ENCODE results near the gene SLC38A4.

GRCh38 chr12:46798648-46799047, 27.1 kb downstream of the SLC38A4 start:
- TF ChIP-seq, protein P1, sequence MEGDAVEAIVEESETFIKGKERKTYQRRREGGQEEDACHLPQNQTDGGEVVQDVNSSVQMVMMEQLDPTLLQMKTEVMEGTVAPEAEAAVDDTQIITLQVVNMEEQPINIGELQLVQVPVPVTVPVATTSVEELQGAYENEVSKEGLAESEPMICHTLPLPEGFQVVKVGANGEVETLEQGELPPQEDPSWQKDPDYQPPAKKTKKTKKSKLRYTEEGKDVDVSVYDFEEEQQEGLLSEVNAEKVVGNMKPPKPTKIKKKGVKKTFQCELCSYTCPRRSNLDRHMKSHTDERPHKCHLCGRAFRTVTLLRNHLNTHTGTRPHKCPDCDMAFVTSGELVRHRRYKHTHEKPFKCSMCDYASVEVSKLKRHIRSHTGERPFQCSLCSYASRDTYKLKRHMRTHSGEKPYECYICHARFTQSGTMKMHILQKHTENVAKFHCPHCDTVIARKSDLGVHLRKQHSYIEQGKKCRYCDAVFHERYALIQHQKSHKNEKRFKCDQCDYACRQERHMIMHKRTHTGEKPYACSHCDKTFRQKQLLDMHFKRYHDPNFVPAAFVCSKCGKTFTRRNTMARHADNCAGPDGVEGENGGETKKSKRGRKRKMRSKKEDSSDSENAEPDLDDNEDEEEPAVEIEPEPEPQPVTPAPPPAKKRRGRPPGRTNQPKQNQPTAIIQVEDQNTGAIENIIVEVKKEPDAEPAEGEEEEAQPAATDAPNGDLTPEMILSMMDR (IDR thresholded peaks at IDR 0.05) = no peak
- no peak for TF ChIP-seq POLR2A (IDR thresholded peaks at IDR 0.05)
